OCI-LY7 (cell line): ENCODE measurements around the gene SLC38A9. TPM values are rescaled to one million over a fixed set of nuclear protein-coding genes. Genes with fewer than 3 reads are reported as not detected.

ENCODE experiments used
- BruUV-seq: library from RNA; stranded (reverse); fragments of 400-500 nt; replicated peaks from 2 replicates; lab custom pipeline; 2021; lab: Mats Ljungman, UMichigan
- CTCF ChIA-PET: fragments of 300-600 bp; sonication (Branson Sonifier 250); formaldehyde crosslinking; loops from one replicate; lab custom pipeline; 2022; ENCODE audit warnings: antibody characterized with exemption; ENCODE audit not compliant: unreplicated experiment; lab: Charles Lee
- POLR2A ChIA-PET: fragments of 300-600 bp; sonication (Branson Sonifier 250); formaldehyde crosslinking; loops from one replicate; lab custom pipeline; 2022; ENCODE audit warnings: antibody characterized with exemption; lab: Charles Lee
- DNase-seq: peaks from one replicate; pipeline ENCODE4 v3.0.0-alpha.2; 2015; ENCODE audit warnings: low spot score
- H2AFZ ChIP-seq: fragments of 200-600 bp; sonication (generic), shearing (Covaris generic); 2 replicates; pipeline ENCODE4 v1.6.1; 2014; ENCODE audit warnings: mild to moderate bottlenecking, antibody characterized with exemption, low read length, moderate library complexity
- H3K27ac ChIP-seq: fragments of 200-600 bp; sonication (generic); 2 replicates; pipeline ENCODE4 v1.5.1; 2014; ENCODE audit warnings: mixed run types, low read depth, mild to moderate bottlenecking, moderate library complexity, low read length, inconsistent platforms; ENCODE audit not compliant: poor library complexity, severe bottlenecking
- H3K36me3 ChIP-seq: fragments of 200-600 bp; sonication (generic); 2 replicates; pipeline ENCODE4 v1.6.1; 2014; ENCODE audit warnings: mild to moderate bottlenecking, antibody characterized with exemption, low read length, moderate library complexity, mixed read lengths; ENCODE audit not compliant: insufficient read depth
- H3K4me1 ChIP-seq: fragments of 200-600 bp; sonication (generic); 2 replicates; pipeline ENCODE4 v1.5.1; 2014; ENCODE audit warnings: mild to moderate bottlenecking, low read length; ENCODE audit not compliant: insufficient read depth, poor library complexity, severe bottlenecking
- H3K4me2 ChIP-seq: fragments of 200-600 bp; sonication (generic); 2 replicates; pipeline ENCODE4 v1.6.1; 2014; ENCODE audit warnings: mild to moderate bottlenecking, low read length
- H3K4me3 ChIP-seq: fragments of 200-600 bp; sonication (generic); 2 replicates; pipeline ENCODE4 v1.5.1; 2014; ENCODE audit warnings: mild to moderate bottlenecking, low read depth, low read length; ENCODE audit not compliant: poor library complexity, severe bottlenecking
- H3K79me2 ChIP-seq: fragments of 200-600 bp; sonication (generic); 2 replicates; pipeline ENCODE4 v1.6.1; 2016; ENCODE audit warnings: low read depth, mild to moderate bottlenecking, low read length, moderate library complexity, mixed read lengths; ENCODE audit not compliant: insufficient read depth
- H3K9me2 ChIP-seq: fragments of 200-600 bp; sonication (generic); 2 replicates; pipeline ENCODE4 v1.6.1; 2016; ENCODE audit warnings: mild to moderate bottlenecking, low read length, mixed read lengths; ENCODE audit not compliant: insufficient read depth
- H3K9me3 ChIP-seq: fragments of 200-600 bp; sonication (generic); 2 replicates; pipeline ENCODE4 v1.6.1; 2014; ENCODE audit warnings: mild to moderate bottlenecking, mixed run types, low read length, mixed read lengths
- H4K20me1 ChIP-seq: fragments of 200-600 bp; sonication (generic); 2 replicates; pipeline ENCODE4 v1.6.1; 2014; ENCODE audit warnings: mild to moderate bottlenecking, antibody characterized with exemption, low read length, moderate library complexity, mixed read lengths; ENCODE audit not compliant: insufficient read depth
- CTCF ChIP-seq: fragments of 200-600 bp; sonication (generic); conservative IDR thresholded peaks from 2 replicates; pipeline ENCODE4 v1.5.1; 2014; ENCODE audit warnings: mild to moderate bottlenecking, antibody characterized with exemption, low read length, moderate library complexity, mixed read lengths
- EZH2phosphoT487 ChIP-seq: fragments of 200-600 bp; sonication (generic); IDR thresholded peaks from 2 replicates; pipeline ENCODE4 v1.6.1; 2018; ENCODE audit warnings: low read depth, borderline replicate concordance, mild to moderate bottlenecking, mixed run types, antibody characterized with exemption, low read length, moderate library complexity, mixed read lengths
- intact Hi-C: fragments of 100-400 bp; cut with micrococcal nuclease; formaldehyde crosslinking; loops from one replicate; pipeline ENCODE4 v1.10.0; 2022; ENCODE audit not compliant: unreplicated experiment
- total RNA-seq, 2 experiments: library from RNA; depleted of rRNA in 1 of 2; stranded (reverse); fragments of >200 nt in 1 of 2; shearing (Covaris generic) in 1 of 2; gene quantifications; 2 replicates each; pipeline ENCODE4 v1.2.3, GENCODE V29; 2014 to 2022

The SLC38A9 gene
- total RNA-seq, 2 experiments from 2014 or later: 20.1 to 27.7 TPM

GRCh38 chr5:55604611-55605067 lies 107.5 kb downstream of the SLC38A9 start:
- DNase-seq: no peak
- Histone ChIP-seq H4K20me1 (no peaks in the 10 kb centered on the region), H3K9me2 (no peaks in the 10 kb centered on the region), H3K27ac (no peak overlapping the region), H3K36me3 (no peaks in the 10 kb centered on the region), H3K4me3 (no peak overlapping the region), H3K9me3 (no peaks in the 10 kb centered on the region), H3K4me2 (no peak overlapping the region), H2AFZ (no peak overlapping the region; the same call in 1 of the 2 replicates), H3K4me1 (peaks cover 13% of the 10 kb centered on the region), H3K79me2 (no peaks in the 10 kb centered on the region)
- no TSS peak for BruUV-seq
- ChIA-PET CTCF (no interaction called here), POLR2A (interaction anchor here (1.2 kb wide), 1 partner anchor 82 kb away, joined by 3 read pairs; no protein-coding TSS in a partner anchor)
- intact Hi-C loops: no loop called here
- TF ChIP-seq CTCF (no peak), EZH2phosphoT487 (no peak)

GRCh38 chr5:55603922-55604321 lies 108.2 kb downstream of the SLC38A9 start:
- no peaks in the 10 kb centered on the region for H3K79me2 ChIP-seq
- intact Hi-C loops: no loop called here
- no peak overlapping the region for H3K4me2 ChIP-seq
- no peaks in the 10 kb centered on the region for H4K20me1 ChIP-seq
- TF ChIP-seq EZH2phosphoT487 (no peak), CTCF (no peak)
- no peak overlapping the region for H3K27ac ChIP-seq
- no TSS peak for BruUV-seq
- CTCF ChIA-PET: no interaction called here
- H3K4me1 ChIP-seq: peaks cover 13% of the 10 kb centered on the region
- H2AFZ ChIP-seq: peak overlapping the region; percentile 56
- H3K4me3 ChIP-seq: no peak overlapping the region
- no peaks in the 10 kb centered on the region for H3K36me3 ChIP-seq
- POLR2A ChIA-PET: interaction anchor here (0.7 to 1.2 kb wide), 5 partner anchors 11 to 211 kb away, joined by 3 to 5 read pairs (median 4); no protein-coding TSS in a partner anchor
- H3K9me2 ChIP-seq: no peaks in the 10 kb centered on the region
- peak; percentile 9 for DNase-seq
- H3K9me3 ChIP-seq: no peaks in the 10 kb centered on the region

GRCh38 chr5:55601628-55602027 lies 110.5 kb downstream of the SLC38A9 start:
- H2AFZ ChIP-seq: no peak overlapping the region
- H3K4me1 ChIP-seq: peaks cover 13% of the 10 kb centered on the region
- H3K4me2 ChIP-seq: no peak overlapping the region
- CTCF ChIA-PET: no interaction called here
- POLR2A ChIA-PET: interaction anchor here (0.6 to 1.0 kb wide), 2 partner anchors 23 to 189 kb away, joined by 3 to 4 read pairs; no protein-coding TSS in a partner anchor
- H3K9me3 ChIP-seq: no peaks in the 10 kb centered on the region
- no peak for DNase-seq
- H3K79me2 ChIP-seq: no peaks in the 10 kb centered on the region
- no TSS peak for BruUV-seq
- no peak overlapping the region for H3K4me3 ChIP-seq
- intact Hi-C loops: no loop called here
- no peaks in the 10 kb centered on the region for H3K9me2 ChIP-seq
- H4K20me1 ChIP-seq: no peaks in the 10 kb centered on the region
- no peaks in the 10 kb centered on the region for H3K36me3 ChIP-seq
- TF ChIP-seq CTCF: no peak
- no peak for TF ChIP-seq EZH2phosphoT487
- no peak overlapping the region for H3K27ac ChIP-seq
